Measurements from ENCODE around the gene AHNAK2. TPM values are rescaled to one million over a fixed set of nuclear protein-coding genes. Genes with fewer than 3 reads are reported as not detected.

AHNAK2 gene
- total and polyA plus RNA-seq, 9 of the 15 experiments (the other 6 are each of a cell fraction or from before 2014, with no cell fraction given) = 0.04 to 0.09 (median 0.04) TPM; not detected in 6

- H3K27me3 ChIP-seq (ENCODE audit: control insufficient read depth in 2 of 2, insufficient read depth in 2 of 2, low read length in 2 of 2) = peaks cover 8 to 20% of the 10 kb centered on the region in 2 experiments; a peak in 4 of 5 replicates
- no TSS peak for BruUV-seq (replicated peaks)
- peaks cover 2% of the 10 kb centered on the region; the same call in 1 of the 2 replicates for H3K9me3 ChIP-seq (replicated peaks; ENCODE audit: control insufficient read depth, insufficient read depth, low read depth, low read length)
- FAIRE-seq (no peak), ATAC-seq (no peak), DNase-seq (ENCODE audit: extremely low read depth in 1 of 4, low spot score in 3 of 4) (no peak)
- intact Hi-C loops (cut with micrococcal nuclease) (no loop called here), in situ Hi-C loops (cut with MboI) (no loop called here)
- H3K4me1 ChIP-seq (replicated peaks in 1 of 2; ENCODE audit: control insufficient read depth in 2 of 2, insufficient read depth in 2 of 2, low read length in 2 of 2) = peaks cover 0 to 34% of the 10 kb centered on the region in 2 experiments; a peak in 2 of 5 replicates
- ChIA-PET CTCF (ENCODE audit: low intra/inter-chr PET ratio) (interaction anchor here (0.6 kb wide), 1 partner anchor 1521 kb away, joined by 4 read pairs; no protein-coding TSS in a partner anchor), POLR2A (no interaction called here)
- no peaks in the 10 kb centered on the region for H3K36me3 ChIP-seq (ENCODE audit: control insufficient read depth, insufficient read depth, low read length)
- H3K4me2 ChIP-seq (ENCODE audit: insufficient read depth, low read length) = no peak overlapping the region
- 0% methylated on average over 2 of the region's 2 CpGs for WGBS (ENCODE audit: insufficient coverage, low coverage, missing lambda C conversion rate)
- no peaks in the 10 kb centered on the region for H3K9me1 ChIP-seq (ENCODE audit: control insufficient read depth, insufficient read depth, low read length)
- no peak overlapping the region for H3K4me3 ChIP-seq
- H4K20me1 ChIP-seq (replicated peaks; ENCODE audit: control insufficient read depth, insufficient read depth, low read length) = no peaks in the 10 kb centered on the region
- H3K79me2 ChIP-seq (ENCODE audit: control insufficient read depth, insufficient read depth, low read length) = no peaks in the 10 kb centered on the region
- H3K9ac ChIP-seq (ENCODE audit: insufficient read depth in 1 of 2, low read depth in 2 of 2, low read length in 2 of 2) = no peak overlapping the region
- no peak overlapping the region for H3K27ac ChIP-seq (ENCODE audit: extremely low read depth, low read depth, low read length)
- no peak overlapping the region for H2AFZ ChIP-seq (ENCODE audit: low read depth, low read length)
- TF ChIP-seq ZBTB33 (CRISPR knock-in tag; IDR thresholded peaks at IDR 0.05) = no peak
- no peak for TF ChIP-seq HNRNPH1 (optimal IDR thresholded peaks at IDR 0.05; ENCODE audit: low read depth, low read length)
- TF ChIP-seq ZNF408 (CRISPR knock-in tag; IDR thresholded peaks at IDR 0.05; ENCODE audit: low read depth) = no peak
- TF ChIP-seq AFF4 (CRISPR knock-in tag; IDR thresholded peaks at IDR 0.05) = no peak
- no peak for TF ChIP-seq CHCHD3 (CRISPR knock-in tag; IDR thresholded peaks at IDR 0.05)
- TF ChIP-seq ARHGAP35 (IDR thresholded peaks at IDR 0.05; ENCODE audit: partially characterized antibody) = no peak
- TF ChIP-seq BDP1 (IDR thresholded peaks at IDR 0.05; ENCODE audit: insufficient read depth, insufficient read length) = no peak
- TF ChIP-seq CHD2 (IDR thresholded peaks at IDR 0.05; ENCODE audit: low read depth, low read length) = no peak
- no peak for TF ChIP-seq TCF15 (CRISPR knock-in tag; IDR thresholded peaks at IDR 0.05)
- no peak for TF ChIP-seq SOX6 (IDR thresholded peaks at IDR 0.05)
- no peak for TF ChIP-seq ZKSCAN1 (IDR thresholded peaks at IDR 0.05; ENCODE audit: low read depth, low read length)
- TF ChIP-seq MTA2 (IDR thresholded peaks at IDR 0.05; ENCODE audit: low read depth) = no peak
- no peak for TF ChIP-seq TSC22D4 (tag; IDR thresholded peaks at IDR 0.05)
- no peak for TF ChIP-seq ZNF239 (CRISPR knock-in tag; IDR thresholded peaks at IDR 0.05)
- no peak for TF ChIP-seq STAT6 (CRISPR knock-in tag; IDR thresholded peaks at IDR 0.05)
- no peak for TF ChIP-seq CBX2 (IDR thresholded peaks at IDR 0.05; ENCODE audit: insufficient read depth, low read length, poor library complexity, severe bottlenecking)
These were observed 78.4 kb downstream of the AHNAK2 start for GRCh38 chr14:104899781-104900180.

All from K562 (cell line).